Stimulated activated CD4-positive, alpha-beta T cell treated with anti-CD3 and anti-CD28 coated beads, Interleukin-1b, Interleukin-23, amount 100 ng/mL, for 1 hour (primary cell): ENCODE data around the gene TBC1D1.

Experiments
- DNase-seq, 2 donors: peaks; one replicate each; pipeline ENCODE4 v3.0.0-alpha.2; 2020; ENCODE audit warnings: low read depth in 2 of 2

Gene TBC1D1

GRCh38 chr4:37890801-37891259 lies at the start of gene TBC1D1:
TSS of gene TBC1D1 (plus strand) at chr4:37891084. CDS start at chr4:37902096, 11,012 bp downstream.
- DNase-seq, result peak in 1 of 2 donors; percentile 14

GRCh38 chr4:37844204-37844603 lies 46.7 kb upstream of the TBC1D1 start:
- no peak for DNase-seq

GRCh38 chr4:37845201-37845600 lies 45.7 kb upstream of the TBC1D1 start:
- DNase-seq, result no peak

- DNase-seq, result no peak
Observed at GRCh38 chr4:37847311-37847884, 43.5 kb upstream of the TBC1D1 start.

GRCh38 chr4:37852376-37852775 lies 38.5 kb upstream of the TBC1D1 start:
- DNase-seq, result no peak

- no peak for DNase-seq
Observed at GRCh38 chr4:37858112-37858511, 32.8 kb upstream of the TBC1D1 start.

GRCh38 chr4:37858872-37859271 lies 32.0 kb upstream of the TBC1D1 start:
- no peak for DNase-seq

GRCh38 chr4:37860266-37860665 lies 30.6 kb upstream of the TBC1D1 start:
- no peak for DNase-seq

GRCh38 chr4:37862961-37863360 lies 27.9 kb upstream of the TBC1D1 start:
- DNase-seq, result no peak

GRCh38 chr4:37864786-37865185 lies 26.1 kb upstream of the TBC1D1 start:
- DNase-seq, result no peak

GRCh38 chr4:37865450-37865849 lies 25.4 kb upstream of the TBC1D1 start:
- no peak for DNase-seq

- no peak for DNase-seq
Observed at GRCh38 chr4:37867102-37867501, 23.8 kb upstream of the TBC1D1 start.

- DNase-seq, result no peak
Observed at GRCh38 chr4:37868238-37868637, 22.6 kb upstream of the TBC1D1 start.

GRCh38 chr4:37872310-37872988 lies 18.4 kb upstream of the TBC1D1 start:
- DNase-seq, result no peak

- DNase-seq, result no peak
Observed at GRCh38 chr4:37873386-37873785, 17.5 kb upstream of the TBC1D1 start.

GRCh38 chr4:37876156-37876555 lies 14.7 kb upstream of the TBC1D1 start:
- DNase-seq, result no peak

GRCh38 chr4:37879365-37879764 lies 11.5 kb upstream of the TBC1D1 start:
- no peak for DNase-seq

- DNase-seq, result no peak
Observed at GRCh38 chr4:37881811-37882210, 9.1 kb upstream of the TBC1D1 start.

- DNase-seq, result no peak
Observed at GRCh38 chr4:37882665-37883296, 8.1 kb upstream of the TBC1D1 start.

- no peak for DNase-seq
Observed at GRCh38 chr4:37884855-37885487, 5.9 kb upstream of the TBC1D1 start.

- no peak for DNase-seq
Observed at GRCh38 chr4:37885496-37885895, 5.4 kb upstream of the TBC1D1 start.
